IMR-90 (cell line): ENCODE results near the gene SMIM33.

Experiments used
- BHLHE40 ChIP-seq: fragments of 150-350 bp; IDR thresholded peaks from 2 replicates; pipeline ENCODE4 v1.6.1; 2016; ENCODE audit warnings: mild to moderate bottlenecking, low read depth, low read length
- CEBPB ChIP-seq: IDR thresholded peaks from 2 replicates; pipeline ENCODE4 v1.6.1; 2012; ENCODE audit warnings: low read depth, low read length, improper control_type of control experiment
- CTCF ChIP-seq: conservative IDR thresholded peaks from 2 replicates; pipeline ENCODE4 v1.5.1; 2012; ENCODE audit warnings: mild to moderate bottlenecking, low read depth, low read length, improper control_type of control experiment
- ELK1 ChIP-seq: fragments of 150-350 bp; IDR thresholded peaks from 2 replicates; pipeline ENCODE4 v1.6.1; 2016; ENCODE audit warnings: low read depth, mild to moderate bottlenecking, low read length, moderate library complexity, borderline replicate concordance
- MXI1 ChIP-seq: IDR thresholded peaks from 2 replicates; pipeline ENCODE4 v1.6.1; 2012; ENCODE audit warnings: low read depth, mild to moderate bottlenecking, low read length, moderate library complexity, borderline replicate concordance
- NFE2L2 ChIP-seq: fragments of 150-350 bp; IDR thresholded peaks from 2 replicates; pipeline ENCODE4 v1.6.1; 2016; ENCODE audit warnings: low read depth, mild to moderate bottlenecking, low read length
- POLR2A ChIP-seq: IDR thresholded peaks from 2 replicates; pipeline ENCODE4 v1.6.1; 2012; ENCODE audit warnings: mild to moderate bottlenecking, low read depth, low read length
- RAD21 ChIP-seq: IDR thresholded peaks from 2 replicates; pipeline ENCODE4 v1.6.1; 2012; ENCODE audit warnings: low read length, improper control_type of control experiment
- RCOR1 ChIP-seq: IDR thresholded peaks from 2 replicates; pipeline ENCODE4 v1.6.1; 2012; ENCODE audit warnings: mild to moderate bottlenecking, low read length, improper control_type of control experiment; ENCODE audit not compliant: insufficient replicate concordance
- RFX5 ChIP-seq: IDR thresholded peaks from 2 replicates; pipeline ENCODE4 v1.8.0; 2012; ENCODE audit warnings: low read depth, mild to moderate bottlenecking, low read length, moderate library complexity
- SMC3 ChIP-seq: fragments of 150-350 bp; IDR thresholded peaks from 2 replicates; pipeline ENCODE4 v1.6.1; 2016; ENCODE audit warnings: low read depth, mild to moderate bottlenecking, antibody characterized with exemption, low read length, moderate library complexity
- USF2 ChIP-seq: fragments of 150-350 bp; IDR thresholded peaks from 2 replicates; pipeline ENCODE4 v1.6.1; 2017; ENCODE audit warnings: mild to moderate bottlenecking, antibody characterized with exemption, low read length, low read depth

- TF ChIP-seq CTCF: no peak
- TF ChIP-seq POLR2A: peak; percentile 78
- 0 out of 2 replicates have a peak, but pooled peaks have one; percentile 45 for TF ChIP-seq MXI1
- no peak for TF ChIP-seq SMC3
- TF ChIP-seq ELK1: no peak
- TF ChIP-seq RAD21: no peak
- no peak for TF ChIP-seq USF2
- no peak for TF ChIP-seq RCOR1
- TF ChIP-seq RFX5: no peak
- no peak for TF ChIP-seq NFE2L2
- no peak for TF ChIP-seq BHLHE40
- TF ChIP-seq CEBPB: no peak
Observed at GRCh38 chr5:139439013-139439903, 31.5 kb upstream of the SMIM33 start, which contains the start of gene DNAJC18.
